Heart right ventricle (tissue), 16 donors: ENCODE measurements around the gene ARSJ. TPM values are rescaled to one million over a fixed set of nuclear protein-coding genes. Genes with fewer than 3 reads are reported as not detected.

Source experiments
- ATAC-seq, 8 donors: fragments of 200-7000 bp; cut with Tn5 transposase; one replicate each; pipeline ENCODE4 v1.9.1; 2020; ENCODE audit warnings: mild to moderate bottlenecking in 8 of 8, moderate library complexity in 8 of 8, moderate number of reproducible peaks in 1 of 8
- DNase-seq, 2 donors: peaks; one replicate each; pipeline ENCODE4 v3.0.0-alpha.2; 2020
- H3K27ac ChIP-seq, 10 donors: fragments of 200-600 bp; sonication (generic) in 2 of 10; one replicate each; pipeline versions ENCODE4 v1.5.0 to v1.8.0; 2020 to 2022; ENCODE audit warnings: mild to moderate bottlenecking in 3 of 10
- H3K27me3 ChIP-seq, 7 donors: fragments of 200-600 bp; one replicate each; pipeline ENCODE4 v1.8.0; 2021 to 2022; ENCODE audit warnings: mild to moderate bottlenecking in 2 of 7
- H3K36me3 ChIP-seq, 9 donors: fragments of 200-600 bp; sonication (generic) in 1 of 9; one replicate each; pipeline versions ENCODE4 v1.5.0 to v1.8.0; 2020 to 2022; ENCODE audit warnings: mild to moderate bottlenecking in 2 of 9
- H3K4me1 ChIP-seq, 9 donors: fragments of 200-600 bp; sonication (generic) in 1 of 9; one replicate each; pipeline versions ENCODE4 v1.5.0 to v1.8.0; 2020 to 2022; ENCODE audit warnings: mild to moderate bottlenecking in 4 of 9
- H3K4me3 ChIP-seq, 10 donors: fragments of 200-600 bp; sonication (generic) in 2 of 10; one replicate each; pipeline versions ENCODE4 v1.5.0 to v1.8.0; 2020 to 2022; ENCODE audit warnings: mild to moderate bottlenecking in 7 of 10, moderate library complexity in 2 of 10
- H3K9me3 ChIP-seq, 11 donors: fragments of 200-600 bp in 10 of 11; sonication (generic) in 2 of 11; one replicate each; pipeline versions ENCODE4 v1.5.0 to v1.8.0; 2013 to 2022; ENCODE audit warnings: mild to moderate bottlenecking in 2 of 11, control low read depth in 1 of 11, moderate library complexity in 1 of 11
- CTCF ChIP-seq, 9 donors: fragments of 200-600 bp; sonication (generic) in 2 of 9; IDR thresholded peaks; one replicate each; pipeline versions ENCODE4 v1.5.0 to v1.8.0; 2021 to 2022; ENCODE audit warnings: antibody characterized with exemption in 9 of 9, mild to moderate bottlenecking in 5 of 9, moderate library complexity in 1 of 9
- WGBS, 2 donors: extraction: QIAGEN DNeasy Blood & Tissue Kit; methylation state at CpG; one replicate each; pipeline ENCODE4 v1.1.7; 2013; ENCODE audit warnings: inconsistent platforms in 1 of 2; 5-methylcytosine and 5-hydroxymethylcytosine counted together
- intact Hi-C, 10 donors: fragments of 100-400 bp; cut with DNase I; formaldehyde crosslinking; loops; one replicate each; pipeline versions ENCODE4 v1.11.1 to v1.14.2; 2022
- polyA plus RNA-seq, 2 donors: library from polyadenylated mRNA; stranded (reverse); fragments of 200-250 nt; gene quantifications; one replicate each; pipeline ENCODE4 v1.2.3, GENCODE V29; 2013
- total RNA-seq, 10 donors: library from RNA; stranded (reverse); fragmentation: NEBNext Ultra II Directional in 3 of 10; extraction: Animal tissue kit (Norgen Biotek cat#: 25700) in 3 of 10; gene quantifications; one replicate each; pipeline versions ENCODE4 v1.2.1 to v1.2.4, GENCODE V29; 2021 to 2023
- donor health status: Arrhythmogenic right ventricular cardiomyopathy.
- donor health status: ischemic (EF 13 %, LVEDD 7.1; RV severe dilation, severe dysfunction).
- donor health status: healthy with polysubstance abuse.
- donor health status: DM: no; HTN: yes; CAD: no.
- donor health status: DM: no; HTN: no; CAD: no.
- donor health status: ischemic (EF 25% LVEDD 6.9; RV normal size, moderate dysfunction).
- donor health status: ischemic (EF 25% LVEDD 5.7; RV mildly dilated, moderate dysfunction).
- donor health status: healthy.
- donor health status: DM: yes; HTN: yes; CAD: no.
- donor health status: Ischemic cardiomyopathy.
- donor health status: ischemic (EF 35%, LVEDD 5.7; RV mildly dilated, moderate dysfunction).
- donor health status: nonischemic (EF 11% LVEDD 7.7; RV severe dilation, severe dysfunction).
- donor health status: DM: yes; HTN: yes; CAD: no.
- donor health status: PGD.
- donor health status: ischemic (EF 29% LVEDD 5.4; RV normal size, mild dysfunction).
- donor health status: nonischemic (EF 23%, LVEDD 6.1; RV moderate dilation, normal function).

ARSJ gene
- total and polyA plus RNA-seq, 12 donors = 0.44 to 6.6 (median 1.2) TPM

- 92 to 95% methylated on average over 1 of the region's 1 CpG for WGBS, 2 donors
- Histone ChIP-seq H3K4me3 (no peak overlapping the region), H3K4me1 (peaks cover 0 to 21% (median 6%) of the 10 kb centered on the region in 9 donors), H3K9me3 (no peaks in the 10 kb centered on the region), H3K27ac (no peak overlapping the region), H3K27me3 (peaks cover 0 to 6% (median 0%) of the 10 kb centered on the region in 7 donors), H3K36me3 (no peaks in the 10 kb centered on the region)
- ATAC-seq (no peak), DNase-seq (no peak)
- TF ChIP-seq CTCF (IDR thresholded peaks at IDR 0.05) = no peak
- intact Hi-C loops = no loop called here
Observed at GRCh38 chr4:113947484-113947883, 32.0 kb downstream of the ARSJ start.

GRCh38 chr4:113945906-113946305 is 33.5 kb downstream of the ARSJ start:
- Histone ChIP-seq H3K27ac (no peak overlapping the region), H3K4me1 (peaks cover 0 to 5% (median 0%) of the 10 kb centered on the region in 9 donors), H3K4me3 (no peak overlapping the region), H3K27me3 (peaks cover 0 to 4% (median 0%) of the 10 kb centered on the region in 7 donors), H3K36me3 (no peaks in the 10 kb centered on the region), H3K9me3 (no peaks in the 10 kb centered on the region)
- ATAC-seq = no peak
- TF ChIP-seq CTCF (IDR thresholded peaks at IDR 0.05) = no peak
- WGBS, 2 donors = 67 to 76% methylated on average over 1 of the region's 1 CpG
- DNase-seq = no peak
- intact Hi-C loops = no loop called here

- H3K27me3 ChIP-seq = peaks cover 0 to 4% (median 0%) of the 10 kb centered on the region in 7 donors
- no peak overlapping the region for H3K4me3 ChIP-seq
- no peak for DNase-seq
- intact Hi-C loops = no loop called here
- ATAC-seq = no peak
- no peaks in the 10 kb centered on the region for H3K4me1 ChIP-seq
- 66 to 71% methylated on average over 3 of the region's 3 CpGs for WGBS, 2 donors
- peaks cover 0 to 3% (median 0%) of the 10 kb centered on the region in 11 donors for H3K9me3 ChIP-seq
- no peak for TF ChIP-seq CTCF (IDR thresholded peaks at IDR 0.05)
- no peaks in the 10 kb centered on the region for H3K36me3 ChIP-seq
- no peak overlapping the region for H3K27ac ChIP-seq
Observed at GRCh38 chr4:113943863-113944262, 35.6 kb downstream of the ARSJ start.

- TF ChIP-seq CTCF (IDR thresholded peaks at IDR 0.05) = no peak
- no peak overlapping the region for H3K4me3 ChIP-seq
- 48 to 100% methylated on average over 1 of the region's 1 CpG for WGBS, 2 donors
- no peak overlapping the region for H3K27ac ChIP-seq
- intact Hi-C loops = no loop called here
- peaks cover 0 to 4% (median 0%) of the 10 kb centered on the region in 7 donors for H3K27me3 ChIP-seq
- ATAC-seq (no peak), DNase-seq (no peak)
- H3K4me1 ChIP-seq = no peaks in the 10 kb centered on the region
- H3K9me3 ChIP-seq = peaks cover 0 to 9% (median 0%) of the 10 kb centered on the region in 11 donors
- no peaks in the 10 kb centered on the region for H3K36me3 ChIP-seq
Observed at GRCh38 chr4:113943085-113943484, 36.4 kb downstream of the ARSJ start.
